ENCODE data around the gene EVI5.
A peak's percentile ranks its signal among the peaks of the same experiment; 100 is the strongest.

Gene EVI5

GRCh38 chr1:92817986-92818764 is 33.3 kb upstream of the EVI5 start:
- H2AFZ ChIP-seq (ENCODE audit: low read length, unreplicated experiment): no peak overlapping the region
- no peaks in the 10 kb centered on the region for H3K79me2 ChIP-seq (ENCODE audit: control insufficient read depth, insufficient read depth, low read length, unreplicated experiment)
- H3K27me3 ChIP-seq (ENCODE audit: insufficient read depth, low read length): no peaks in the 10 kb centered on the region
- no peaks in the 10 kb centered on the region for H3K4me1 ChIP-seq (ENCODE audit: control insufficient read depth, insufficient read depth, low read length, unreplicated experiment)
- no peak overlapping the region for H3K4me3 ChIP-seq (ENCODE audit: low read depth, low read length)
- H3K27ac ChIP-seq (ENCODE audit: low read depth, low read length): no peak overlapping the region
- H3K36me3 ChIP-seq (ENCODE audit: insufficient read depth, low read length): no peaks in the 10 kb centered on the region

GRCh38 chr1:92817137-92817697 is 32.3 kb upstream of the EVI5 start:
- no peaks in the 10 kb centered on the region for H3K79me2 ChIP-seq (ENCODE audit: control insufficient read depth, insufficient read depth, low read length, unreplicated experiment)
- H3K4me1 ChIP-seq (ENCODE audit: control insufficient read depth, insufficient read depth, low read length, unreplicated experiment): no peaks in the 10 kb centered on the region
- no peaks in the 10 kb centered on the region for H3K36me3 ChIP-seq (ENCODE audit: insufficient read depth, low read length)
- no peak overlapping the region for H3K4me3 ChIP-seq (ENCODE audit: low read depth, low read length)
- H2AFZ ChIP-seq (ENCODE audit: low read length, unreplicated experiment): no peak overlapping the region
- no peak overlapping the region for H3K27ac ChIP-seq (ENCODE audit: low read depth, low read length)
- H3K27me3 ChIP-seq (ENCODE audit: insufficient read depth, low read length): no peaks in the 10 kb centered on the region

DNA sequence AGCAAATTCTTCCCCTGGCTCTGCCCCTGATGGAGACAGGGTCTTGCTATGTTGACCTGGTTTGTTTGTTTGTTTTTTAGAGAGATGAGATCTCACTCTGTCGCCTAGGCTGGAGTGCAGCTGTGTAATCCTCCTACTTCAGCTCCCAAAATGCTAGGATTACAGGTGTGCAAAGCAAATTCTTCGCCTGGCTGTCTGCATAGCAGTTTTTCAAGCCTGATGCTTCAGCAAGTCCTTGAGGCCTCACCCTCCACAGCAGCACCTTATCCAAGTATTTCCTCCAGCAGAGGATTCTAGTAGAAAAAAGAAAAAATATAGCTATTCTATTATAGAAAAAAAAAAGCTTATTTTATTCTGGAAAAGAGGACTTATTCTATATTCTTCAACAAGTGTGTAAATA is 31.8 kb upstream of the EVI5 start:
- Histone ChIP-seq H3K27me3 (ENCODE audit: insufficient read depth, low read length) (no peaks in the 10 kb centered on the region), H3K4me3 (ENCODE audit: low read depth, low read length) (no peak overlapping the region), H3K36me3 (ENCODE audit: insufficient read depth, low read length) (no peaks in the 10 kb centered on the region), H3K27ac (ENCODE audit: low read depth, low read length) (no peak overlapping the region), H3K4me1 (ENCODE audit: control insufficient read depth, insufficient read depth, low read length, unreplicated experiment) (no peaks in the 10 kb centered on the region), H3K79me2 (ENCODE audit: control insufficient read depth, insufficient read depth, low read length, unreplicated experiment) (no peaks in the 10 kb centered on the region), H2AFZ (ENCODE audit: low read length, unreplicated experiment) (no peak overlapping the region)

DNA sequence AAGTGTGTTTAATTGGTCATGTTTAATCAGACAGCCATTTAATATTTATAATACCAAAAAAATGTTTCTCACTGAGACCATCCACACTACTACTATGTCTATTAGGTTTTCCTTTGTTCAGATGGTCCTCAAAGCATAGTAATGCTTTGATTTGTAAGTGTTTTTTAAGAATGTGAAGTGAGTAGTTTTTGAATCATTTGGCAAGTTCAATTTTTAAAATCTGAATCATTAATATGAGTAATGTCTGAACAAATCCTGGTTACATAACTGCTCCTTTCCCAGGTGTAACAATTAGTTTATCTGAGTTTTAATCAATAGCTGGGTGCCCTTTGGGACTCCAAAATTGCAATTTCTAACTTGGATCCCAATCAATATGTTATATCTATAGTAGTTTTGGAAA is 23.5 kb upstream of the EVI5 start:
- Histone ChIP-seq H3K36me3 (ENCODE audit: insufficient read depth, low read length) (no peaks in the 10 kb centered on the region), H3K4me3 (ENCODE audit: low read depth, low read length) (no peak overlapping the region), H3K79me2 (ENCODE audit: control insufficient read depth, insufficient read depth, low read length, unreplicated experiment) (no peaks in the 10 kb centered on the region), H3K27me3 (ENCODE audit: insufficient read depth, low read length) (no peaks in the 10 kb centered on the region), H3K27ac (ENCODE audit: low read depth, low read length) (peak overlapping the region; percentile 24; the same call in 1 of the 2 replicates), H2AFZ (ENCODE audit: low read length, unreplicated experiment) (no peak overlapping the region), H3K4me1 (ENCODE audit: control insufficient read depth, insufficient read depth, low read length, unreplicated experiment) (peaks cover 24% of the 10 kb centered on the region)

DNA sequence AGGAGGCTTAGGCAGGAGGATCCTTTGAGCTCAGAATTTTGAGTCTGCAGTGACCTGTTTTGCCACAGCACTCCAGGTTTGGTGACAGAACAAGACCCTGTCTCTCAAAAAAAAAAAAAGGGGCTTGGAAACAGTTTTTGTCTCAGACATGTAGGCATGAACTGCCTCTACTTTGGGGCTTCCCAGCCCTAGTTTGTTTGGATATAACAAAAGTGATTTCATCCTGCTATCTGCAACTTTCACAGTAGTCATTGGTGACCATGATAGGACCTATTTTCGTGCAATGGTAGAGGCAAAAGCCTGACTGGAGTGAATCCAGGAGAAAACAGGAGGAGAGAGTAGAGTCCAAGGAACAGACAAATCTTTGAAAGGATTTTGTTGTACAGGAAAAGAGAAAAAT is 20.3 kb upstream of the EVI5 start:
- peak overlapping the region; percentile 29; the same call in 1 of the 2 replicates for H3K4me3 ChIP-seq (ENCODE audit: low read depth, low read length)
- H2AFZ ChIP-seq (ENCODE audit: low read length, unreplicated experiment): peak overlapping the region; percentile 11
- H3K27me3 ChIP-seq (ENCODE audit: insufficient read depth, low read length): no peaks in the 10 kb centered on the region
- H3K36me3 ChIP-seq (ENCODE audit: insufficient read depth, low read length): no peaks in the 10 kb centered on the region
- H3K27ac ChIP-seq (ENCODE audit: low read depth, low read length): peak overlapping the region; percentile 77
- H3K4me1 ChIP-seq (ENCODE audit: control insufficient read depth, insufficient read depth, low read length, unreplicated experiment): peaks cover 24% of the 10 kb centered on the region
- H3K79me2 ChIP-seq (ENCODE audit: control insufficient read depth, insufficient read depth, low read length, unreplicated experiment): no peaks in the 10 kb centered on the region

DNA sequence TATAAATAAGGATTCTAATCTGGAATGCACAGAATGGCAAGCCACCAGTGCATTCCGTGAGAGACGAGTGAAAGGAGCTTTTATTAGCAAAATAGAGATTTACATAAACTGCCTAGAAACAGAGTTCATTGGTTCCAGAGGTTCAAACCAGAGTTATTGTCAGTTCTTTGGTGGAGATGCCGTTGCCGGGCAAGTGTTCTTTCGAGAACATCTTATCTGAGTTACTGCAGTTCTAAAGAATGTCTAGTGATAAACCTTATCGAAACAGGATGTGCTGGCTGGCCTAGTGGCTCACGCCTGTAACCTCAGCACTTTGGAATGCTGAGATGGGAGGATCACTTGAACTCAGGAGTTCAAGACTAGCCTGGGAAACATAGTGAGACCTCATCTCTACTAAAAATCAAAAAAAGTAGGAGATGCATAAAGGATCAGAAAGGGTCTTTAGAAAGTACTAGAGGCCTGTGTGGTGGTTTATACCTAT is 19.9 kb upstream of the EVI5 start:
- no peaks in the 10 kb centered on the region for H3K36me3 ChIP-seq (ENCODE audit: insufficient read depth, low read length)
- peak overlapping the region; percentile 29; the same call in 1 of the 2 replicates for H3K4me3 ChIP-seq (ENCODE audit: low read depth, low read length)
- no peaks in the 10 kb centered on the region for H3K79me2 ChIP-seq (ENCODE audit: control insufficient read depth, insufficient read depth, low read length, unreplicated experiment)
- peak overlapping the region; percentile 77 for H3K27ac ChIP-seq (ENCODE audit: low read depth, low read length)
- H2AFZ ChIP-seq (ENCODE audit: low read length, unreplicated experiment): peak overlapping the region; percentile 84
- H3K27me3 ChIP-seq (ENCODE audit: insufficient read depth, low read length): no peaks in the 10 kb centered on the region
- peaks cover 24% of the 10 kb centered on the region for H3K4me1 ChIP-seq (ENCODE audit: control insufficient read depth, insufficient read depth, low read length, unreplicated experiment)

- H3K36me3 ChIP-seq (ENCODE audit: insufficient read depth, low read length): no peaks in the 10 kb centered on the region
These were observed 18.4 kb upstream of the EVI5 start for GRCh38 chr1:92803140-92803887.

DNA sequence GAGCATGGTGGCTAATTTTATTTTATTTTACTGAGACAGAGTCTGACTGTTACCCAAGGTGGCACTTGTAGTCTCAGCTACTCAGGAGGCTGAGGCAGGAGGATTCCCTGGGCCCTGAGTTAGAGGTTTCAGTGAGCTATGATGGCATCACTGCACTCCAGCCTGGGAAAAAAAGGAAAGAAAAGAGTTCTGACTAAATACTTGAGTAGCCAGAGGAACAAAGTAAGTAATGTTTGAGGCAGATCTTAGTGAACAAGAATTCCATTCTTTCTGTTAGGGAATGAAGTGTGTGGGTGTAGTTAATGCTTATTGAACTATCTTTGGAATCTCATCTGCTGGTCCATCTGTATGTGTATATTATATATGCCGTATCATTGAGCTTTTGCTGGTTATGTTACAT is 13.1 kb upstream of the EVI5 start:
- no peaks in the 10 kb centered on the region for H3K4me1 ChIP-seq (ENCODE audit: control insufficient read depth, insufficient read depth, low read length, unreplicated experiment)
- no peak overlapping the region for H3K27ac ChIP-seq (ENCODE audit: low read depth, low read length)
- H3K4me3 ChIP-seq (ENCODE audit: low read depth, low read length): no peak overlapping the region
- H2AFZ ChIP-seq (ENCODE audit: low read length, unreplicated experiment): no peak overlapping the region
- H3K79me2 ChIP-seq (ENCODE audit: control insufficient read depth, insufficient read depth, low read length, unreplicated experiment): no peaks in the 10 kb centered on the region
- H3K36me3 ChIP-seq (ENCODE audit: insufficient read depth, low read length): no peaks in the 10 kb centered on the region
- no peaks in the 10 kb centered on the region for H3K27me3 ChIP-seq (ENCODE audit: insufficient read depth, low read length)

More at GRCh38 chr1:92803140-92803887, 18.4 kb upstream of the EVI5 start:
- no peak overlapping the region for H3K27ac ChIP-seq (ENCODE audit: low read depth, low read length)
- no peaks in the 10 kb centered on the region for H3K79me2 ChIP-seq (ENCODE audit: control insufficient read depth, insufficient read depth, low read length, unreplicated experiment)
- H2AFZ ChIP-seq (ENCODE audit: low read length, unreplicated experiment): no peak overlapping the region
- H3K4me1 ChIP-seq (ENCODE audit: control insufficient read depth, insufficient read depth, low read length, unreplicated experiment): peaks cover 15% of the 10 kb centered on the region
- no peak overlapping the region for H3K4me3 ChIP-seq (ENCODE audit: low read depth, low read length)
- no peaks in the 10 kb centered on the region for H3K27me3 ChIP-seq (ENCODE audit: insufficient read depth, low read length)

- Histone ChIP-seq H2AFZ (ENCODE audit: low read length, unreplicated experiment) (no peak overlapping the region), H3K79me2 (ENCODE audit: control insufficient read depth, insufficient read depth, low read length, unreplicated experiment) (no peaks in the 10 kb centered on the region), H3K4me1 (ENCODE audit: control insufficient read depth, insufficient read depth, low read length, unreplicated experiment) (no peaks in the 10 kb centered on the region), H3K4me3 (ENCODE audit: low read depth, low read length) (no peak overlapping the region), H3K27ac (ENCODE audit: low read depth, low read length) (no peak overlapping the region), H3K36me3 (ENCODE audit: insufficient read depth, low read length) (no peaks in the 10 kb centered on the region), H3K27me3 (ENCODE audit: insufficient read depth, low read length) (no peaks in the 10 kb centered on the region)
These were observed 12.4 kb upstream of the EVI5 start for GRCh38 chr1:92797297-92797696.

GRCh38 chr1:92795166-92795565 is 10.3 kb upstream of the EVI5 start:
- Histone ChIP-seq H3K27me3 (ENCODE audit: insufficient read depth, low read length) (no peaks in the 10 kb centered on the region), H2AFZ (ENCODE audit: low read length, unreplicated experiment) (no peak overlapping the region), H3K27ac (ENCODE audit: low read depth, low read length) (no peak overlapping the region)

More at GRCh38 chr1:92795166-92795565, 10.3 kb upstream of the EVI5 start:
- Histone ChIP-seq H3K36me3 (ENCODE audit: insufficient read depth, low read length) (no peaks in the 10 kb centered on the region), H3K4me1 (ENCODE audit: control insufficient read depth, insufficient read depth, low read length, unreplicated experiment) (no peaks in the 10 kb centered on the region), H3K4me3 (ENCODE audit: low read depth, low read length) (no peak overlapping the region), H3K79me2 (ENCODE audit: control insufficient read depth, insufficient read depth, low read length, unreplicated experiment) (no peaks in the 10 kb centered on the region)
